Kidney (tissue), 14 donors: ENCODE measurements around the gene TESK1. TPM values are rescaled to one million over a fixed set of nuclear protein-coding genes. Genes with fewer than 3 reads are reported as not detected.

ENCODE experiments used
- DNase-seq, 5 donors: peaks; one replicate each; pipeline ENCODE4 v3.0.0-alpha.2; 2013 to 2020
- FAIRE-seq: peaks from 2 replicates; lab custom pipeline; 2012; peaks lifted over from hg19 to GRCh38; lab: Jason Lieb, UNC
- H3K27ac ChIP-seq, 2 donors: one replicate each; pipeline ENCODE4 v1.7.0; 2013; ENCODE audit warnings: low read depth in 2 of 2, low read length in 2 of 2, inconsistent platforms in 1 of 2
- H3K27me3 ChIP-seq: one replicate; pipeline ENCODE4 v1.7.1; 2013; ENCODE audit warnings: low read length, inconsistent platforms; ENCODE audit not compliant: control insufficient read depth, insufficient read depth
- H3K36me3 ChIP-seq, 3 donors: one replicate each; pipeline versions ENCODE4 v1.7.0 to v1.7.1; 2013; ENCODE audit warnings: low read length in 3 of 3, control low read depth in 1 of 3, inconsistent platforms in 1 of 3; ENCODE audit not compliant: insufficient read depth in 3 of 3, control insufficient read depth in 2 of 3
- H3K4me1 ChIP-seq, 3 donors: one replicate each; pipeline versions ENCODE4 v1.7.0 to v1.7.1; 2013; ENCODE audit warnings: low read length in 3 of 3, inconsistent platforms in 1 of 3, low read depth in 1 of 3; ENCODE audit not compliant: control insufficient read depth in 2 of 3, insufficient read depth in 2 of 3
- H3K4me3 ChIP-seq, 3 donors: one replicate each; pipeline versions ENCODE4 v1.7.0 to v1.8.1; 2013; ENCODE audit warnings: low read length in 3 of 3, control low read depth in 1 of 3, inconsistent platforms in 1 of 3
- H3K9ac ChIP-seq, 3 donors: one replicate each; pipeline versions ENCODE4 v1.7.0 to v1.7.1; 2013; ENCODE audit warnings: low read length in 3 of 3, control low read depth in 1 of 3, inconsistent platforms in 1 of 3
- H3K9me3 ChIP-seq, 3 donors: one replicate each; pipeline versions ENCODE4 v1.7.0 to v1.7.1; 2013; ENCODE audit warnings: low read length in 3 of 3, control low read depth in 1 of 3, inconsistent platforms in 1 of 3; ENCODE audit not compliant: control insufficient read depth in 2 of 3, insufficient read depth in 1 of 3
- CTCF ChIP-seq: IDR thresholded peaks from 3 replicates; pipeline ENCODE4 v1.5.1; 2012; ENCODE audit warnings: mild to moderate bottlenecking, moderate library complexity, borderline replicate concordance; ENCODE audit not compliant: insufficient read depth; ENCODE audit errors: extremely low read depth
- intact Hi-C: fragments of 100-400 bp; cut with DNase I; formaldehyde crosslinking; loops from one replicate; pipeline ENCODE4 v1.11.1; 2022
- polyA plus RNA-seq: library from polyadenylated mRNA; stranded (reverse); fragments of 350-450 nt; fragmentation: Illumina TruSeq; extraction: RNeasy Lipid Tissue Mini Kit (QIAGEN cat#74804); gene quantifications from one replicate; pipeline ENCODE4 v1.2.3, GENCODE V29; 2014; ENCODE audit warnings: low read depth, low replicate concordance; ENCODE audit not compliant: insufficient read depth
- total RNA-seq: library from RNA; stranded (reverse); fragmentation: NEBNext Ultra II Directional; extraction: Animal tissue kit (Norgen Biotek cat#: 25700); gene quantifications from one replicate; pipeline ENCODE4 v1.2.1, GENCODE V29; 2021
- donor health status: control.
- donor health status: control.
- donor health status: control.
- donor health status: control.
- donor health status: control.
- donor health status: DM: yes; HTN: yes; CAD: no.
- donor health status: Normal renal cell carcinoma (clear cell type).

The TESK1 gene
- total and polyA plus RNA-seq, 2 donors from 2014 or later: 34.6 to 35.8 TPM

GRCh38 chr9:35556776-35557175 lies 48.3 kb upstream of the TESK1 start:
- no peak for TF ChIP-seq CTCF
- no peak overlapping the region for H3K4me3 ChIP-seq
- H3K27me3 ChIP-seq: no peaks in the 10 kb centered on the region
- no peak for FAIRE-seq
- H3K36me3 ChIP-seq: peaks cover 0 to 34% (median 26%) of the 10 kb centered on the region in 3 donors
- peaks cover 0 to 28% (median 17%) of the 10 kb centered on the region in 3 donors for H3K4me1 ChIP-seq
- H3K9me3 ChIP-seq: no peaks in the 10 kb centered on the region
- peak overlapping the region in 1 of 2 donors; percentile 74 for H3K27ac ChIP-seq
- peak in 3 of 5 donors; percentile 35 to 65 (median 44) for DNase-seq
- intact Hi-C loops: no loop called here
- no peak overlapping the region for H3K9ac ChIP-seq

GRCh38 chr9:35557320-35557719 lies 47.7 kb upstream of the TESK1 start:
- FAIRE-seq: no peak
- Histone ChIP-seq H3K4me1 (peaks cover 0 to 28% (median 17%) of the 10 kb centered on the region in 3 donors), H3K27me3 (no peaks in the 10 kb centered on the region), H3K36me3 (peaks cover 0 to 34% (median 26%) of the 10 kb centered on the region in 3 donors), H3K27ac (peak overlapping the region in 1 of 2 donors; percentile 74), H3K9ac (peak overlapping the region in 1 of 3 donors; percentile 44), H3K9me3 (no peaks in the 10 kb centered on the region), H3K4me3 (no peak overlapping the region)
- intact Hi-C loops: no loop called here
- peak in 3 of 5 donors; percentile 23 to 51 (median 48) for DNase-seq
- TF ChIP-seq CTCF: no peak

- Histone ChIP-seq H3K36me3 (peaks cover 0 to 34% (median 26%) of the 10 kb centered on the region in 3 donors), H3K4me1 (peaks cover 0 to 23% (median 18%) of the 10 kb centered on the region in 3 donors), H3K27me3 (no peaks in the 10 kb centered on the region), H3K9ac (no peak overlapping the region), H3K27ac (no peak overlapping the region), H3K9me3 (no peaks in the 10 kb centered on the region), H3K4me3 (no peak overlapping the region)
- intact Hi-C loops: no loop called here
- no peak for DNase-seq
- TF ChIP-seq CTCF: no peak
- FAIRE-seq: no peak
These were observed 46.9 kb upstream of the TESK1 start for GRCh38 chr9:35558185-35558584.
